Kasumi-1 (cell line): ENCODE data around the gene SGK1.

Source experiments
- DNase-seq, 2 experiments: peaks; one replicate each; lab custom pipeline; 2025; lab: John Stamatoyannopoulos, UW

The SGK1 gene

DNA sequence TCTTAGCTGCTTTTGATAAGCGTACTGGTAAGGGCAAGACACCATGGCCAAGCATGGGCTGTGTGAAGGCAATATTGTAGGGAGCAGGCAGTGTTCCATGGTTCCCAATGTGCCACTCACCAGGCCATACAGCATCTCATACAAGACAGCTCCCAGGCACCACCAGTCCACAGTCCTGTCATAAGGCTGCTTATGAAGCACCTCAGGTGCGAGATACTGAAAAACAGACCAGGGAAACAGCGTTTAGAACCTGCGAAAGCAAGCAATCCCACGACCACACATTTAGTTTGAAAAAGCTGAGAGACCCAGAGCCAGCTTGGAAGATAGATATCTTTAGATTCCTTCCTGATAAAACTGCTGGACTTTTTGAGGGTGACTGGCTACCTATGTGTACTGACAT is 146.4 kb downstream of the SGK1 start:
- no peak for DNase-seq

DNA sequence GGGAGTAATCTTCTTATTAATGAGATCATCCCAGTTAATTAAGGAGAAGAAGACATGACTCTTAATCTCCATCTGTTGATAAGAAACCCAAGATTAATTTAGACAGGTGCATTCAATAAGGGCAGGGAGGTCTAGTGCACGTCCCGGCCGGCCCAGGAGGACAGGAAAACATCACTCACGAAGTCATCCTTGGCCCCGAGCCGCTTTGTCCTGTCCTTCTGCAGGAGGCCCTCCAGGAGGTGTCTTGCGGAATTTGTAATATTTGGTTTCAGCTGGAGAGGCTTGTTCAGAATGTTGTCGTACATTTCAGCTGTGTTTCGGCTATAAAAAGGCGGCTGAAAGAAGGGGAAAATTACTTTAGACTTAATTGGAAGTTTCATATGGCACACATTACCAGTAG is 147.1 kb downstream of the SGK1 start:
- DNase-seq = no peak

GRCh38 chr6:134169871-134170486 is 147.9 kb downstream of the SGK1 start:
- no peak for DNase-seq

GRCh38 chr6:134168590-134169208 is 149.2 kb downstream of the SGK1 start:
- DNase-seq = no peak

DNA sequence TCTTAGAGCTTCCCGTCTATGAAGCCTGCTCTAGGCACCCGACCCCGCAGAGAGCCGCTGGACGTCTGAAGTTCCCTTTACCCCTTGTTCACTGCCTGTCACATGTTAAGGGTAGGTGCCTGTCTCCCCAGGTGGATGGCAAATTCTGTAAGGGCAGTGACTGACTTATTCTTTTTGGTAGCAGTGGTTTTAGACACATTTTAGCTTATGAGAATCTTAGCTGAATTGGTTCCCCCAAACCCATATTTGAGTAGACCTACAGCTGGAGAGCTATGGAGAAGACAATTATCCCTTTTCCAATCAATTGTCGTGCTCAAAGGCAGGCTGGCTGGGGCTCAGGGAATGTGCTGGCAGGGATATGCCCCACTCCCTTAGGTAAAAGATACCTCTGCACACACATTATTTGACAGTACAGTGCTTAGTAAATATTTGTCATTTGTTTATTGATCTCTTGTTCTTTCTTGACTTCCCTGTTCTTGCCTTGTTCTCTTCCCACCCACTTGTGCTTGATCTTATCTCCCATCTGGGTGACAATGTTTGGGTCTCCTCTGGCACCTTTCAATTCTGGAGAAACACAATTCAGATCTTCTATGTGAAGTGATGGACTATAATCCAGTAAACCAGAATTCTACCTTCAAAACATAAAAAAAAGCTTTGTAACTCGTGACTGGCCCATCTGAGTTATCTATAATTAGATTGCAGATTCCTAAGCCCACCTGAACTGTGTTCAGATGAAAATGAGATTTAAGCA is 151.2 kb downstream of the SGK1 start:
- DNase-seq = no peak

DNA sequence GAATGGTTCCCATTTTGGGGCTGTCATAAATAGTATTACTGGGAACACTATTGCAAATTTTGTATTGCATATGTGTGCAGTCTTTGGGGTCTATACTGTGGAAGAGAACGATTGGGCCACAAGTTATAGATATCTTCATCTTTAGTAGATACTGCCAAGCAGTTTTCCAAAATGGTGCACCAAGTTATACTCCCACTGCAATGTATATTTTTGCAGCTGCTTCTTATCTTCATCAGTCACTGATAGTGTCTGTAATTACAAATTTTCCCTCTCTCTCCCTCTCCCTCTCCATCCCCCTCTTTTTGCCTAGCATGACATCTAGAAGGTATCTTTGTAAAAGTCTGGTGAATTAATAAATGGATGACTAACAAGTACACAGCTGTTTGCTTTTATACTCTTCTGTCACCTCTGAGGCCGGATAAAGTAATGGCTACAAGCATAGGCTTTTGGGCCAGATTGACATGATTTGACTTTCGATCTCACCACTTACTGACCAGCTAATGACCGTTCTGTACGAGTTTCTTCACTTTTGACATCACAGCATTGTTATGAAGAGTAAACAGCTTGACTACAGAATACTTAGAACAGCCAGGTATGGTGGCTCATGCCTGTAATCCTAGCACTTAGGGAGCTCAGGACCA is 152.2 kb downstream of the SGK1 start:
- DNase-seq = no peak

DNA sequence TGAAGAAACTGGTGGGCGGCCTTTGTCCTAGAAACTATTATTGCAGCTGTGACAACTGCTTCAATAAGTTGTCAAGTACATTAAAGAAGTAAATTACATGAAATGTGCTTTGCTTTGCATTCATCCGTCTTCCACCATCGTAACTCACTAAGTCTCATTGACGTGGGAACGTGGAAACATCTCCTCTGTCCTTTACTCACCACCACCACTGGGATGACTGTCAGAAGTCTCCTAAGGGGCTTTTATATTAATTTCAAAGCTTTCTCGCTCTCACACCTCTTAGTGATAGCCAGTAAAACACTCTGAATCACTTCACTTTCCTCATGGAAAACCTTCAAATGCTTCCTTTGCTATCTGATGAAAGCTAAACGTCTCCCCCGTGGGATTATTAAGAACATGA is 153.6 kb downstream of the SGK1 start:
- no peak for DNase-seq

DNA sequence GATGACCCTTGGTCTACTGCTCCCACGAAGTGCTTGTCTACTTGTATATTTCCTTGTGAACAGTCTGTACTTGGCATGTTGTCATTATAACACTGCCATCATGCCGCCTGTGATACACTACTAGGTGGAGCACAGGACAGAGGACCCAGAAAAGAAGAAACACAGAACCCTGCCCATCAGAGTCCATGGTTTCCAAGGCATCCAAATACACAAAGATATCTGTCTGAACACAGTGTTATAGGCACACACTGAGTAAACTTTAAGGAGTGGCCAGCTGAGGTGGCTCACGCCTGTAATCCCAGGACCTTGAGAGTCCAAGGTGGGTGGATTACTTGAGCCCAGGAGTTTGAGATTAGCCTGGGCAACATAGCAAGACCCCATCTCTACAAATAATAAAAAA is 155.0 kb downstream of the SGK1 start:
- DNase-seq = no peak

DNA sequence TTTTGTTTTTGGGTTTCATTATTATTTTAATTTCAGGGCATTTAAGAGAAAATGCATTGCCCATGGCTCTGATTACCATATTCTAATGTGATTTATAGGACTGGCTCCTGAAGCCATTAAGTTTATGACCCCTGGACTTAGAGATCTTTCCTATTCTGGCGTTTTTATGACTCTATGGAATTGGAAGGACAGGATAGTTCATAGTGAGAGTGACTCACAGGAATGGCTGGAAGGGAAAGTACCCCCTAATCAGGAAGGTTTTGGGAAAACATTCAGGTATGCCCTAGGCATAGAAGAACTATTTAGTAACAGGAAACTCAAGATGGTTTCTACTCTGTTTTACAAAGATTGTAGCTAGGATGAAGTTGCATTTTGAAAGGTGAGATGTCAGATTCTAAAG is 156.9 kb downstream of the SGK1 start:
- no peak for DNase-seq

DNA sequence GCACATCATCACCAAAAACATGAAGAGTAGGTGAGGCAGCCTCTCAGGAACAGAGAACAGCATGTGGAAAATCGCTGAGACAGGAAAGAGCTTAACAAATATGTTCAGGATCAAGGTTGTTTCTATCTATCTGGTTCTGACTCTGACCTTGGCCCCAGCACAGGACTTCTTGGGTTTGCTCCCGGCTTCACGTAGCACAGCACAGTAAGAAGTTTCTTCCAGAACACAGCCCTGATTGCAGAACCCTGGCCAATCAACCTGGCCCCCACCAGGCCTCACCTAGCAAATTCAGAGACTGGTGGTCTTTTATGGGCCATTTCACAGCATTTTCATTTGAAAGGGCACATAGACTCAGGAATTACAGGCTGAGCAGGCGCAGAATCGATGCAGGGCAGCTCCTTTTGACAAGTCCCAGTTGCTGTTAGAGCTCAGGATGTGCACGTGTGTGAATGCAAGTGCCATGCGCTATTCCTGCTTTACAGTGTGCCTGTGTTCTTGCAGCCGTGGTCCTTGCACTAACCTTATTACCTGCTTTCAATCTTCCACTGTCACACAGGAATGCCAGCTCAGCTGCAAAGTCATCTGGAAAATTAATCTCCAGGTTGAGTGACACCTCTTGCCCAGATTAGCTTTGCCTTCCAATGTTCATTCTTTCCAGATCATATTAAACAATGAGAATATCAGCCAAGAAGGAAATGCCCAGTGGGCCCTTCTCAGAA is 165.0 kb downstream of the SGK1 start:
- DNase-seq = no peak

- no peak for DNase-seq
Measured at GRCh38 chr6:134148566-134148965, 169.3 kb downstream of the SGK1 start.

DNA sequence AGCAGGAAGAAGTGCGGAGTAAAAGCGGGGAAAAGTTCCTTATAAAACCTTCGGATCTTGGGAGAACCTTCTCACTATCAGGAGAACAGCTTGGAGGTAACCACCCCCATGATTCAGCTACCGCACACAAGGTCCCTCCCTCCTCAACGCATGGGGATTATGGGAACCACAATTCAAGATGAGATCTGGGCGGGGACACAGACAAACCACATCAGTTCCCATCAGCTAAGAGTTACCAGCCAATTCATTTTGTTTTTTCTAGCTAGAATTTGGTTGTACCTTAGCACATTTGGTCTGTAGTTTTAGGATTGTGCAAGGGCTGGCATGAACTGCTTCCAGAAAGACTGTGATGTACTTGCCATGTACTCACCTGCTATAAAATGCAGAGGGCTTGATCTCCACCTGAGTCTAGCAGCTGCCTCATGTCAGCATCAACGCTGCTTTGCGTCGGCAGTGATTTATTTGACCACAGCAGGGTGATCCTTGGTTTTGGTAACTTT is 170.8 kb downstream of the SGK1 start:
- DNase-seq = no peak

- no peak for DNase-seq
Measured at GRCh38 chr6:134146268-134147033, 171.5 kb downstream of the SGK1 start.

DNA sequence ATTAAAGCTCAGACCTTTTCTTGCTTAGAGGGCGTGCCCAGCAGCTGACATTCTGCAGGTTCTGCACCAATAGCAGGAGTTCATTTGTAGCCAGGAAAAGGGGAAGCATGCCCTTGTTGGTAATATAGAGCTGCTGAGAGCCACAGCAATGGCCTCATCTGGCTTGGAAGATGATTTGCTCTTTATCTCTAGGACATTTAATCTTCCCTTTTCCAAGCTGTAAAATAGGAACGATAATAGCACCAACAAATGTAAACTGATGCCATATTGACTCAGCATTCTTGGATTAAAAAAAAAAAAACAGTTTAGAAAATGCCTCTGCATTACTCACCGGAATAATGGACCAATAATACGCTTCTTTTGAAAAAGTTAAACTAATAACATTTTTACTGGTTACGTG is 172.1 kb downstream of the SGK1 start:
- DNase-seq = peak; percentile 45 to 48

GRCh38 chr6:134138226-134138975 is 179.5 kb downstream of the SGK1 start:
- no peak for DNase-seq

DNA sequence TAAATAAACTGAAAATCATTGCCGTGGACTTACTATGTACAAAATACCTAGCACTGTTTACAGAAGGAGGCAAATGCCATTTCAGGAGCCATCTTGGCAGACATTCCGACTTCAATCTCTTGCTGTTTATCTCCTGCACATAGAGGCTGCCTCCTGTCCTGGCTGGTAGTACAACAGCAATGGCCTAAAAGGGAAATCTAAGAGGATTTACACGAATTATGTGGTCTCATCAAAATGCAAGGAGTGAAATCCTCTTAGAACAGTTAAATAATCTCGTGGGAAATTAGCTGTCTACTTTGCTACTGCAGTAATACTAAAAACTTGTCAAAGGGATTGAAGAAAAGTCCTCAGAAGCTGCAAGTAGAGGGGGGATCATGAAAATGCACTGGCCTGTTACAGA is 183.3 kb downstream of the SGK1 start:
- no peak for DNase-seq

DNA sequence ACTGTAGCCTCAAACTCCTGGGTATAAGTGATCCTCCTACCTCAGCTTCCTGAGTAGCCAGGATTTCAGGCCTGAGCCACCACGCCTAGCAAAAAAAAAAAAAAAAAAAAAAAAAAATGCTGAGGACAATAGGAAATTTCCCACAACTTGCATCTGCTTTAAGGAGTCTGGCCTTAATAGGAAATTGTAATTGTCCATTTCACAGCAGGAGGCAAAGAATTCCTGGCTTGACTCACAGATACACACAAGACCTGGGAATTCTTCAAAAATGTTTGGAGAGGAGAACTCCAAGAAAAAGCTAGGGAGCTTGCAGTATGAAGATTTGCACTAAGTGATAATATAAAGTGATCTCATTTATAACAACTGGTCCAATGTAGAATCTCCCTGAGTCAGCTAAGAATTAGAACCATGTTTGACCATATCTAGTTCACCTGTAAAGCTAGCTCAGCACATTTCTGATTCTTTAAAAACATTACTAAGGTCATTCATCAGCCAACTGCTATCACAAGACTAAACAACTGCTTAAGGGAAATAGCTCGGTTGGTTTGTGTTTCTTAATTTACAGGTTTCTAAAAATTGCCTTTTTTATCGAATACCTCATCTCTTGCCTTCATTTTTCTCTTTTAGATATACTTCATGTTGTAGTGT is 185.3 kb downstream of the SGK1 start:
- DNase-seq = no peak

DNA sequence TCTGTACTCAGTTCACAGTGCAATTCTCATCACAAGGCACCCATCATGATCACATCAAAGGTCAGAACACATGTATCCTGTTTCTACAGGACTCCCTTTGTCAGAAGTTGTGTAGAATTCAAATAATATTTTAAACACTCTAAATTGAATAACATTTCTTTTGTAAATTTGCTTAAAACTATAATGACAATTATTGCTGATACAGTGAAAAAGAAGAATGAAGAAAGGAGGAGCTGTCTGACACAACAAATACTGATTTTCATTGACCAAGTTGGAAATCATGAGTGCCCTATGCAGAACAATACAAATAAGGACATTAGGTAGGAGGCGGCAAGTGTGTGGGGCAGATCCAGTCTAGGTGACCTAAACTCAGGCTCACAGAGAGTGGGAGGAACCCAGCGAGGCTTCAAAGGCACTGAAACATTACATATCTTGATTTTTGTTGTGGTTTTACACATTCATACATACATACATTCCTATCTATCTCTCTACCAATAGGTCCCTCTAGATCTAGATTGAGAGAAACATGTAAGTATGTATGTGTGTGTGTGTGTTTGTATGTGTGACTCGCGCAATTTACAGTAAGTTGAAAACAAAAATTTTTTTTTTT is 186.3 kb downstream of the SGK1 start:
- DNase-seq = no peak

- no peak for DNase-seq
Measured at GRCh38 chr6:134128146-134128545, 189.8 kb downstream of the SGK1 start.
